Osteocyte (in vitro differentiated cells): ENCODE measurements around the gene NAGS. TPM values are rescaled to one million over a fixed set of nuclear protein-coding genes. Genes with fewer than 3 reads are reported as not detected.
"Not testable (repeated sequence)": the region's sequence is repeated elsewhere in the genome, so short reads cannot be mapped to it uniquely, and the experiment has no call there.

Experiments used
- DNase-seq: peaks from one replicate; pipeline ENCODE4 v3.0.0; 2021; ENCODE audit warnings: mixed read lengths; ENCODE audit not compliant: unreplicated experiment; ENCODE audit errors: extremely low spot score
- H3K27ac Mint-ChIP-seq: one replicate; pipeline ENCODE4 v1.8.0; 2021; ENCODE audit warnings: mild to moderate bottlenecking, mixed read lengths; ENCODE audit not compliant: unreplicated experiment
- H3K27me3 Mint-ChIP-seq: one replicate; pipeline ENCODE4 v1.8.0; 2021; ENCODE audit warnings: mixed read lengths; ENCODE audit not compliant: unreplicated experiment
- H3K36me3 Mint-ChIP-seq: one replicate; pipeline ENCODE4 v1.8.0; 2021; ENCODE audit warnings: mixed read lengths; ENCODE audit not compliant: unreplicated experiment
- H3K4me1 Mint-ChIP-seq: one replicate; pipeline ENCODE4 v1.8.0; 2021; ENCODE audit warnings: mixed read lengths; ENCODE audit not compliant: unreplicated experiment
- H3K4me3 Mint-ChIP-seq: one replicate; pipeline ENCODE4 v1.8.0; 2021; ENCODE audit warnings: mild to moderate bottlenecking, moderate library complexity, mixed read lengths; ENCODE audit not compliant: unreplicated experiment
- H3K9me3 Mint-ChIP-seq: one replicate; pipeline ENCODE4 v1.8.0; 2021; ENCODE audit warnings: mixed read lengths; ENCODE audit not compliant: unreplicated experiment
- CTCF ChIP-seq: fragments of 200-600 bp; sonication (generic); IDR thresholded peaks from 2 replicates; pipeline ENCODE4 v1.5.0; 2021; ENCODE audit warnings: antibody characterized with exemption, mild to moderate bottlenecking, moderate library complexity
- long read RNA-seq: library from polyadenylated mRNA; unstranded; transcript quantifications from one replicate; pipeline ENCODE4 v2.0.0, GENCODE V29; 2021
- total RNA-seq: library from RNA; stranded (reverse); gene quantifications from 2 replicates; pipeline ENCODE4 v1.2.1, GENCODE V29; 2021

The NAGS gene, protein sequence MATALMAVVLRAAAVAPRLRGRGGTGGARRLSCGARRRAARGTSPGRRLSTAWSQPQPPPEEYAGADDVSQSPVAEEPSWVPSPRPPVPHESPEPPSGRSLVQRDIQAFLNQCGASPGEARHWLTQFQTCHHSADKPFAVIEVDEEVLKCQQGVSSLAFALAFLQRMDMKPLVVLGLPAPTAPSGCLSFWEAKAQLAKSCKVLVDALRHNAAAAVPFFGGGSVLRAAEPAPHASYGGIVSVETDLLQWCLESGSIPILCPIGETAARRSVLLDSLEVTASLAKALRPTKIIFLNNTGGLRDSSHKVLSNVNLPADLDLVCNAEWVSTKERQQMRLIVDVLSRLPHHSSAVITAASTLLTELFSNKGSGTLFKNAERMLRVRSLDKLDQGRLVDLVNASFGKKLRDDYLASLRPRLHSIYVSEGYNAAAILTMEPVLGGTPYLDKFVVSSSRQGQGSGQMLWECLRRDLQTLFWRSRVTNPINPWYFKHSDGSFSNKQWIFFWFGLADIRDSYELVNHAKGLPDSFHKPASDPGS
- total RNA-seq = 0.29 and 0.78 TPM in 2 replicates
- long read RNA-seq = 0 reads

DNA sequence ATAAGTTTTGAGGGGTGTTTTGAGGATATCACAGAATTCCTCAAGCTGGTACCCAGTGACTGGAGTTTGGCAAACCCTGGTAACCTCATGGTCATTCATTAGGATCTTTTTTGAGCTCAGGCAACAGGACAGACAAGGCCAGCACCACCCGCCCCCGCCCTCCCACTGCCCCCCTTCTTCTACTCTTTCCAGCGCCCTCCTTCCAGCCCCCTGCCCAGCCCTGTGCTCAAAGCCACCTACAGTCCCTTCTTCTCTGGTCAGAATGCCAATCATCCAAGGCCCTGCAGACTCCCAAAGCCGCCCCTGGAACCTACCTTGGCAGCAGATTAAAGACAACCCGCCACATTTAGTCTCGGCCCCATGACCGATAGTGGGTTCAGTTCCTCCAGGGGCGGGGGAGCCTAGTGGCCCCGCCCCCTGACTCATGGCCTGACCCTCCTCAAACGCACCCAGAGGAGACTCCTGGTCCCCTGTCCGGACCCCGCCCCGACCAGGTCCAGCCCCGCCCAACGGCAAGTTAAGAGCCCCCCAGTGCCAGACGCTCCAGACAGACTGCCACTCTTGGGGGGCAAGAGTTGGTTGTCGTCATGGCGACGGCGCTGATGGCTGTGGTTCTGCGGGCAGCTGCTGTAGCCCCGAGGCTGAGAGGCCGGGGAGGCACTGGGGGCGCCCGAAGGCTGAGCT lies at the start of gene NAGS:
Gene NAGS (plus strand): TSS at position 546 of the 684 bp plus-strand sequence. CDS start 42 bp downstream, at position 588.
- no peaks in the 10 kb centered on the region for H3K36me3 Mint-ChIP-seq
- H3K4me1 Mint-ChIP-seq = peaks cover 18% of the 10 kb centered on the region
- no peak for DNase-seq
- H3K9me3 Mint-ChIP-seq = no peaks in the 10 kb centered on the region
- no peak for TF ChIP-seq CTCF
- H3K4me3 Mint-ChIP-seq = no peak within 1 kb of the TSS
- H3K27me3 Mint-ChIP-seq = peaks cover 7% of the 10 kb centered on the region
- no peak within 1 kb of the TSS for H3K27ac Mint-ChIP-seq

DNA sequence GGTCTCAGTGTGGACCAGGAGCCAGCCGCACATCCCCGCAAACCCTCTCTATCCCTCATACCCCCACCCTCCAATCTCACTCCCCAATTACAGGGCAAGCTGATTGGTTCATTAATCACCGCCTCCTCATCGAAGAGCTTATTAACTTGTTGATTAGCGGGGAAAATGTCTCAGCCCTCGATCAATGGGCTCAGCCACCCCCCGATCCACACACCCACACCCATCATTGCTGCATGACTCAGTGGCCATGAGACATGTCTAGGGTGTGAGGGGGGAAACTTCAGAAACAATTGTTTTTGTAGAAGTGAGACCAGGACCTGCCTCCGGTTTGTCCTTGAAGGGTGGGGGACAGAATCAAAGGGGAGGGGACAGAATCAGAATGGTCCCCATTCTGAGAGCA lies 48.2 kb upstream of the NAGS start:
- no peak for TF ChIP-seq CTCF
- Mint-ChIP-seq H3K4me3 (no peak overlapping the region), H3K9me3 (no peaks in the 10 kb centered on the region), H3K27me3 (peaks cover 41% of the 10 kb centered on the region), H3K36me3 (no peaks in the 10 kb centered on the region), H3K4me1 (peaks cover 7% of the 10 kb centered on the region), H3K27ac (no peak overlapping the region)
- no peak for DNase-seq

GRCh38 chr17:43958748-43959352 lies 45.6 kb upstream of the NAGS start:
- no peak for DNase-seq
- no peak for TF ChIP-seq CTCF
- no peak overlapping the region for H3K4me3 Mint-ChIP-seq
- peaks cover 46% of the 10 kb centered on the region for H3K27me3 Mint-ChIP-seq
- no peaks in the 10 kb centered on the region for H3K9me3 Mint-ChIP-seq
- no peaks in the 10 kb centered on the region for H3K36me3 Mint-ChIP-seq
- no peak overlapping the region for H3K27ac Mint-ChIP-seq
- no peaks in the 10 kb centered on the region for H3K4me1 Mint-ChIP-seq

- H3K4me3 Mint-ChIP-seq, H3K36me3 Mint-ChIP-seq, H3K4me1 Mint-ChIP-seq: not testable (repeated sequence)
Measured at GRCh38 chr17:43961292-43961691, 43.1 kb upstream of the NAGS start.

GRCh38 chr17:43961954-43962353 lies 42.5 kb upstream of the NAGS start:
- no peaks in the 10 kb centered on the region for H3K4me1 Mint-ChIP-seq
- DNase-seq = no peak
- H3K27ac Mint-ChIP-seq = no peak overlapping the region
- no peak for TF ChIP-seq CTCF
- no peaks in the 10 kb centered on the region for H3K9me3 Mint-ChIP-seq
- H3K27me3 Mint-ChIP-seq = peaks cover 46% of the 10 kb centered on the region
- H3K4me3 Mint-ChIP-seq = no peak overlapping the region
- no peaks in the 10 kb centered on the region for H3K36me3 Mint-ChIP-seq

More at GRCh38 chr17:43961292-43961691, 43.1 kb upstream of the NAGS start:
- H3K27me3 Mint-ChIP-seq = peaks cover 41% of the 10 kb centered on the region
- H3K27ac Mint-ChIP-seq, DNase-seq, H3K9me3 Mint-ChIP-seq: not testable (repeated sequence)
